Measurements from ENCODE around the gene RASGEF1B. TPM values are rescaled to one million over a fixed set of nuclear protein-coding genes. Genes with fewer than 3 reads are reported as not detected.

The RASGEF1B gene
- total and polyA plus RNA-seq, 2 donors (not counting 3 experiments of a cell fraction or from before 2014, with no cell fraction given) = not detected

DNA sequence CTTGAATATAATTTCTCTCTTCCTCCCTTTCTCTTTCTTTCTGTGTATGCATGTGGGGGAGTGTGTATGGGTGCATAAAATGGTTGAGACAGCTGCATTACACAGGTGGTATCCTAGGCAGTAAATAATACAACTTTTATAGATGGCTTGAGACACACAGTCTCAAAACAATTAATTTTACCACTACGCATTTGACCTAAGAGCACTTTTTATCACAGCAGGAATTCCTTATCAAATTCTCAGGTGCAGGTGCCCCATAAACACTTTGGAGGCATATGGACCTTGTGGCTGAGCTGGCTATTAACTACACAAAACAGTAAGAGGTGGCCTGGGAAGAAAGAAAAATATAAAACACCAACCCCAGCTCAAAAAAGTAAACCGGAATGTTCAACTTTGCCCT is 91.3 kb downstream of the RASGEF1B start:
- BruUV-seq (replicated peaks) = no TSS peak
- CTCF ChIA-PET = no interaction called here

More for the DNA sequence above, 91.3 kb downstream of the RASGEF1B start:
- FAIRE-seq (no peak), DNase-seq (ENCODE audit: low read depth, low spot score) (no peak)
- Histone ChIP-seq H3K79me2 (ENCODE audit: control insufficient read depth, insufficient read depth, low read length) (no peaks in the 10 kb centered on the region), H3K9me3 (replicated peaks; ENCODE audit: control insufficient read depth, insufficient read depth, low read length) (no peaks in the 10 kb centered on the region), H3K4me3 (replicated peaks in 1 of 3; ENCODE audit: insufficient read depth in 1 of 3, low read depth in 1 of 3, low read length in 3 of 3) (no peak overlapping the region), H3K4me1 (ENCODE audit: control insufficient read depth, extremely low read depth, insufficient read depth, low read length) (no peaks in the 10 kb centered on the region), H3K27me3 (ENCODE audit: control insufficient read depth in 2 of 2, insufficient read depth in 2 of 2, low read length in 2 of 2) (no peaks in the 10 kb centered on the region), H3K9ac (replicated peaks; ENCODE audit: extremely low read depth, insufficient read depth, low read length) (no peak overlapping the region), H3K9me1 (replicated peaks; ENCODE audit: control insufficient read depth, extremely low read depth, insufficient read depth, low read length) (no peaks in the 10 kb centered on the region), H2AFZ (ENCODE audit: low read depth, low read length) (no peak overlapping the region), H3K36me3 (ENCODE audit: control insufficient read depth in 2 of 2, extremely low read depth in 1 of 2, insufficient read depth in 2 of 2, low read length in 2 of 2) (no peaks in the 10 kb centered on the region), H3K27ac (ENCODE audit: insufficient read depth, low read depth, low read length) (no peak overlapping the region), H3K4me2 (ENCODE audit: insufficient read depth, low read length) (no peak overlapping the region), H4K20me1 (replicated peaks; ENCODE audit: control insufficient read depth, extremely low read depth, insufficient read depth, low read length) (no peaks in the 10 kb centered on the region)
- POLR2A ChIA-PET = no interaction called here
- dilution Hi-C loops (cut with MboI; ENCODE audit: extremely low pct_ligation_motif_present, low sequenced_read_pairs) (no loop called here), intact Hi-C loops (cut with micrococcal nuclease) (no loop called here)
- no peak for TF ChIP-seq JUN (IDR thresholded peaks at IDR 0.05; ENCODE audit: borderline replicate concordance, insufficient read depth, insufficient read length, low read depth)
- no peak for TF ChIP-seq POLR2AphosphoS5 (IDR thresholded peaks at IDR 0.05; ENCODE audit: insufficient read depth, low read depth, low read length)
- TF ChIP-seq, protein P1, sequence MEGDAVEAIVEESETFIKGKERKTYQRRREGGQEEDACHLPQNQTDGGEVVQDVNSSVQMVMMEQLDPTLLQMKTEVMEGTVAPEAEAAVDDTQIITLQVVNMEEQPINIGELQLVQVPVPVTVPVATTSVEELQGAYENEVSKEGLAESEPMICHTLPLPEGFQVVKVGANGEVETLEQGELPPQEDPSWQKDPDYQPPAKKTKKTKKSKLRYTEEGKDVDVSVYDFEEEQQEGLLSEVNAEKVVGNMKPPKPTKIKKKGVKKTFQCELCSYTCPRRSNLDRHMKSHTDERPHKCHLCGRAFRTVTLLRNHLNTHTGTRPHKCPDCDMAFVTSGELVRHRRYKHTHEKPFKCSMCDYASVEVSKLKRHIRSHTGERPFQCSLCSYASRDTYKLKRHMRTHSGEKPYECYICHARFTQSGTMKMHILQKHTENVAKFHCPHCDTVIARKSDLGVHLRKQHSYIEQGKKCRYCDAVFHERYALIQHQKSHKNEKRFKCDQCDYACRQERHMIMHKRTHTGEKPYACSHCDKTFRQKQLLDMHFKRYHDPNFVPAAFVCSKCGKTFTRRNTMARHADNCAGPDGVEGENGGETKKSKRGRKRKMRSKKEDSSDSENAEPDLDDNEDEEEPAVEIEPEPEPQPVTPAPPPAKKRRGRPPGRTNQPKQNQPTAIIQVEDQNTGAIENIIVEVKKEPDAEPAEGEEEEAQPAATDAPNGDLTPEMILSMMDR (IDR thresholded peaks at IDR 0.05; ENCODE audit: extremely low read depth in 1 of 2, insufficient read depth in 1 of 2, low read depth in 1 of 2, low read length in 2 of 2) = no peak
- TF ChIP-seq, protein P2, sequence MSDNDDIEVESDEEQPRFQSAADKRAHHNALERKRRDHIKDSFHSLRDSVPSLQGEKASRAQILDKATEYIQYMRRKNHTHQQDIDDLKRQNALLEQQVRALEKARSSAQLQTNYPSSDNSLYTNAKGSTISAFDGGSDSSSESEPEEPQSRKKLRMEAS (IDR thresholded peaks at IDR 0.05; ENCODE audit: insufficient read depth, insufficient read length) = no peak
- TF ChIP-seq FOS (IDR thresholded peaks at IDR 0.05; ENCODE audit: borderline replicate concordance, insufficient read depth, low read length) = no peak
- no peak for TF ChIP-seq GATA2 (IDR thresholded peaks at IDR 0.05; ENCODE audit: insufficient read depth, insufficient read length, low read depth, low read length)
- TF ChIP-seq MYC (IDR thresholded peaks at IDR 0.05; ENCODE audit: low read depth, low read length) = no peak
- TF ChIP-seq POLR2A (IDR thresholded peaks at IDR 0.05; ENCODE audit: low read depth, low read length) = no peak
- TF ChIP-seq EZH2 (IDR thresholded peaks at IDR 0.05; ENCODE audit: borderline replicate concordance, low read depth, low read length, severe bottlenecking) = no peak

Measured in endothelial cell of umbilical vein (primary cell).